Stimulated activated CD8-positive, alpha-beta memory T cell treated with anti-CD3 and anti-CD28 coated beads, Interleukin-2, amount 100 ng/mL, for 48 hours (primary cell): ENCODE measurements around the gene STAP1.
A peak's percentile ranks its signal among the peaks of the same experiment; 100 is the strongest.
"Not testable (repeated sequence)": the region's sequence is repeated elsewhere in the genome, so short reads cannot be mapped to it uniquely, and the experiment has no call there.

ENCODE experiments used
- DNase-seq, 2 donors: peaks; one replicate each; pipeline ENCODE4 v3.0.0-alpha.2; 2020; ENCODE audit warnings: low read depth in 2 of 2

Gene STAP1

GRCh38 chr4:67558493-67558892 lies at the start of gene STAP1:
Gene STAP1 (plus strand): TSS chr4:67558727. CDS start chr4:67558810, 83 bp downstream.
- DNase-seq, result no peak

- DNase-seq, result no peak
Measured at GRCh38 chr4:67512501-67512900, 46.0 kb upstream of the STAP1 start.

GRCh38 chr4:67520141-67520540 lies 38.4 kb upstream of the STAP1 start:
- DNase-seq, result no peak

GRCh38 chr4:67521506-67521905 lies 37.0 kb upstream of the STAP1 start:
- no peak for DNase-seq

GRCh38 chr4:67522230-67522629 lies 36.3 kb upstream of the STAP1 start:
- no peak for DNase-seq

- DNase-seq, result no peak
Measured at GRCh38 chr4:67522851-67523671, 35.5 kb upstream of the STAP1 start.

- not testable (repeated sequence) for DNase-seq
Measured at GRCh38 chr4:67524140-67524539, 34.4 kb upstream of the STAP1 start.

- no peak for DNase-seq
Measured at GRCh38 chr4:67531379-67531962, 27.1 kb upstream of the STAP1 start.

- DNase-seq, result not testable (repeated sequence)
Measured at GRCh38 chr4:67532397-67532796, 26.1 kb upstream of the STAP1 start.

- DNase-seq, result no peak
Measured at GRCh38 chr4:67533112-67533511, 25.4 kb upstream of the STAP1 start.

- no peak for DNase-seq
Measured at GRCh38 chr4:67535280-67535840, 23.2 kb upstream of the STAP1 start.

GRCh38 chr4:67539830-67540229 lies 18.7 kb upstream of the STAP1 start:
- no peak for DNase-seq

GRCh38 chr4:67542076-67542475 lies 16.5 kb upstream of the STAP1 start:
- no peak for DNase-seq

- DNase-seq, result peak; percentile 90 to 92
Measured at GRCh38 chr4:67545199-67546003, 13.1 kb upstream of the STAP1 start, which contains the start of gene CENPC. Gene CENPC (minus strand): TSS chr4:67545503. CDS start chr4:67545355, 148 bp downstream.

GRCh38 chr4:67546004-67546356 lies 12.5 kb upstream of the STAP1 start:
- DNase-seq, result no peak

GRCh38 chr4:67546971-67547370 lies 11.6 kb upstream of the STAP1 start:
- DNase-seq, result no peak

GRCh38 chr4:67549123-67549522 lies 9.4 kb upstream of the STAP1 start:
- no peak for DNase-seq

GRCh38 chr4:67550451-67550850 lies 8.1 kb upstream of the STAP1 start:
- no peak for DNase-seq

- DNase-seq, result no peak
Measured at GRCh38 chr4:67550857-67551256, 7.7 kb upstream of the STAP1 start.

GRCh38 chr4:67552146-67552792 lies 6.3 kb upstream of the STAP1 start:
- DNase-seq, result not testable (repeated sequence)

- no peak for DNase-seq
Measured at GRCh38 chr4:67554096-67554495, 4.4 kb upstream of the STAP1 start.

GRCh38 chr4:67555447-67555846 lies 3.1 kb upstream of the STAP1 start:
- DNase-seq, result no peak
